HepG2 (cell line): ENCODE measurements around the gene BTBD19. TPM values are rescaled to one million over a fixed set of nuclear protein-coding genes. Genes with fewer than 3 reads are reported as not detected.

Experiments
- CEBPZ ChIP-seq: IDR thresholded peaks from 2 replicates; pipeline ENCODE4 v1.6.1; 2012; ENCODE audit warnings: low read length, improper control_type of control experiment
- RFX5 ChIP-seq: IDR thresholded peaks from 2 replicates; pipeline ENCODE4 v1.6.1; 2011; ENCODE audit warnings: low read depth, low read length, improper control_type of control experiment
- ZNF138 ChIP-seq: sonication (generic); formaldehyde crosslinking; IDR thresholded peaks from 2 replicates; pipeline ENCODE4 v1.5.0; 2020; ENCODE audit warnings: mild to moderate bottlenecking, low read depth, missing genetic modification reagents
- ZNF318 ChIP-seq: sonication (generic); formaldehyde crosslinking; IDR thresholded peaks from 2 replicates; pipeline ENCODE4 v1.4.0; 2020; ENCODE audit warnings: mild to moderate bottlenecking, missing genetic modification reagents
- ZNF556 ChIP-seq: sonication (generic); formaldehyde crosslinking; IDR thresholded peaks from 2 replicates; pipeline ENCODE4 v1.4.0; 2020; ENCODE audit warnings: mild to moderate bottlenecking, missing genetic modification reagents, borderline replicate concordance
- polyA plus RNA-seq, 8 experiments: library from polyadenylated mRNA; depleted of rRNA in 3 of 8; stranded (reverse) in 7 of 8; unstranded in 1 of 8; fragments of >200 nt; fragmentation: Illumina TruSeq in 4 of 8; extraction: Trizol in 4 of 8; gene quantifications; 2 replicates each; pipeline versions ENCODE4 v1.2.1 to v1.2.3, GENCODE V29; 2011 to 2016; ENCODE audit warnings: low read depth in 4 of 8, missing spikeins in 1 of 8, mixed read lengths in 1 of 8; ENCODE audit not compliant: insufficient read depth in 1 of 8
- total RNA-seq, 5 experiments: library from RNA; depleted of rRNA; stranded (reverse); fragments of >200 nt; fragmentation: Illumina TruSeq; extraction: Trizol; gene quantifications; 2 replicates each; pipeline ENCODE4 v1.2.3, GENCODE V29; 2016; ENCODE audit warnings: low read depth in 1 of 5

The BTBD19 gene
- total and polyA plus RNA-seq, 2 of the 13 experiments (the other 11 are each of a cell fraction or from before 2014, with no cell fraction given), result 2.7 to 6.7 TPM

GRCh38 chr1:44775930-44776729, 32.2 kb upstream of the BTBD19 start (continued):
- TF ChIP-seq ZNF318, result 0 out of 2 replicates have a peak, but pooled peaks have one; percentile 2
- TF ChIP-seq ZNF556 (CRISPR knock-in tag), result peak; percentile 19; the same call in 1 of the 2 replicates
- no peak for TF ChIP-seq CEBPZ
- no peak for TF ChIP-seq RFX5
- TF ChIP-seq ZNF138, result no peak
- TF ChIP-seq, all 625 proteins: peak for 38
